ENCODE measurements around the gene PCBP3. TPM values are rescaled to one million over a fixed set of nuclear protein-coding genes. Genes with fewer than 3 reads are reported as not detected.

The PCBP3 gene
- total RNA-seq, 1 donor from 2014 or later: not detected

DNA sequence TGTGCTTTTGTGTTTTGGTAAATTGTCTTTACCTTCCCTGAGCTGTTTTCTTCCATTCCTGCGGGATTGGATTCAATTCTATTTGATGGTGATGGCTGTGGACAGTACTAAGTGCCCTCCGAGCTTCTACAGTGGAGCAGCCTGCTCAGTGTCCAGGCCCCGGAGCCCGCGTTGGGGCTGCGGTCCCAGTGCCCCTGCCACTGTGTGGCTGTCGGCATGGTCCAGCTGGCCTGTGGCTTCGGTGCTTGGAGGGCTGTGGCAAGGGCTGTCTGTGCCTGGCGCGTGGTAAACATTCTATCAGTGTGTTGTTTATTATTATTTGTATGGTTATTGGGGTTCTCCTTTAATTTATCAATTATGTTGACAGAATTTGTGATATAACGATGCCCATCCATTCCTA, 228.9 kb downstream of the PCBP3 start:
- DNase-seq (ENCODE audit: low read depth): no peak
- TF ChIP-seq CTCF (conservative IDR thresholded peaks at IDR 0.05; ENCODE audit: low read depth, low read length): no peak
- no peak overlapping the region for H3K4me3 ChIP-seq (ENCODE audit: low read depth, low read length)

GRCh38 chr21:45872902-45873301, 229.4 kb downstream of the PCBP3 start:
- TF ChIP-seq CTCF (conservative IDR thresholded peaks at IDR 0.05; ENCODE audit: low read depth, low read length): no peak
- H3K4me3 ChIP-seq (ENCODE audit: low read depth, low read length): no peak overlapping the region
- no peak for DNase-seq (ENCODE audit: low read depth)

DNA sequence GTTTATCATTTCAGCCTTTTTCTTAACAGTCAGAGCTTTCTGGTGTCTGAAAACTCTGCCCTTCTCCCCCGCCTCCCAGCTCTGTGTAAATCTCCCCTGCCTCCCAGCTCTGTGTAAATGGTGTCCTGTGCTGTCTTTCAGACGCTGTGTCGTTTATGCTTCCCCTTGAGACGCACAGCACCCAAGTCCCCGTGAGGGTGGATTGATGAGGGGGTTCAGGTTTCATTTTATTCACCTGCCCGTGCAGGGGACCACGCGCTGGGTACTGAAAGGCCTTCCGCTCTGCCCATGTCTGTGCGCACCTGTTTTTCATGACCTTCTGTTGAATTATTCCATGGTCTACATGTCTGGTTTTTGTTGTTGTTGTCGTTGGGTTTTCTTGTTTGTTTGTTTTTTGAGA, 229.9 kb downstream of the PCBP3 start:
- H3K4me3 ChIP-seq (ENCODE audit: low read depth, low read length): no peak overlapping the region
- no peak for DNase-seq (ENCODE audit: low read depth)
- TF ChIP-seq CTCF (conservative IDR thresholded peaks at IDR 0.05; ENCODE audit: low read depth, low read length): no peak

DNA sequence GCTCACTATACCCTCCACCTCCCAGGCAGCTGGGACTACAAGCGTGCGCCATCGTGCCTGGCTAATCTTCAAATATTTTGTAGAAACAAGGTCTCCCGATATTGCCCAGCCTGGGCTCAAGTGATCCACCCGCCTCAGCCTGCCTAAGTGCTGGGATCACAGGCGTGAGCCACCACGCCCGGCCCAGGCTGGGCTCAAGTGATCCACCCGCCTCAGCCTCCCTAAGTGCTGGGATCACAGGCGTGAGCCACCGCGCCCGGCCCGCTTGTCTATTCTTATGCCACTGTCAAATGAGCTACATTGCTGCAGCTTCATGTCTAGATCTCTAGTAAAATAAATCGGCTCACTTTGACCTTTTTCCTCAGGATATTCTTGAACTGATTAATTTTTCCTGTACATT, 230.3 kb downstream of the PCBP3 start:
- no peak for DNase-seq (ENCODE audit: low read depth)
- no peak for TF ChIP-seq CTCF (conservative IDR thresholded peaks at IDR 0.05; ENCODE audit: low read depth, low read length)
- no peak overlapping the region for H3K4me3 ChIP-seq (ENCODE audit: low read depth, low read length)

DNA sequence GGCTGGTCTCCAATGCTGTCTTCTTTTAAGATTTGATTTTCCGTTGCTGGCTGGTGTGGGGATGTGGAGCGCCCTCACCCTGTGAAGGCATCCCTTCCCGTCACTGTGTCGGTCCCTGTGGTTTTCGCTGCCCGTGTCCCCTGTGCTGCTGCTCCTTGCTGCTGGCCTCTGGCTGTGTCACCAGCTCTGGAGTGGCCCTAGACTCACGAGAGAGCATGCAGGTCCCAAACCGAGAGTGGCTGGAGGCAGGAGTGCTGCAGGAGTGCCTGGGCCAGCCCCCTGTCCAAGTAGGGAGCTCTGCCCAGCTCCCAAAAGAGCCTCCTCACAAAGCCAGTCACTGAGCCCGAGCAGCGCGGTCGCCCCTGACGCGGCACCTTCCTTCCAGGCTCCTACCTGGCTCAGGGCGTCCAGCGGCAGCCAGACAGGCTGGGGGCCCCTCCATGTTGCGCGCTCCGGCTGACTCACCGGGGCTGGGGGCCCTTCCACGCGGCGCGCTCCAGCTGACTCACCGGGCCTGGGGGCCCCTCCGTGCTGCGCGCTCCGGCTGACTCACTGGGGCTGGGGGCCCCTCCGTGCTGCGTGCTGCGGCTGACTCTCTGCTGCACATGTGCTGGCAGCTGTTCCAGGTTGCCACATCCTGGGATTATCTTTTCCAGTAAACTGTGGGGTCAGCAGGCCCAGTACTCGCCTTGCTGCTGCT, 231.3 kb downstream of the PCBP3 start:
- no peak for DNase-seq (ENCODE audit: low read depth)
- H3K4me3 ChIP-seq (ENCODE audit: low read depth, low read length): no peak overlapping the region
- TF ChIP-seq CTCF (conservative IDR thresholded peaks at IDR 0.05; ENCODE audit: low read depth, low read length): no peak

DNA sequence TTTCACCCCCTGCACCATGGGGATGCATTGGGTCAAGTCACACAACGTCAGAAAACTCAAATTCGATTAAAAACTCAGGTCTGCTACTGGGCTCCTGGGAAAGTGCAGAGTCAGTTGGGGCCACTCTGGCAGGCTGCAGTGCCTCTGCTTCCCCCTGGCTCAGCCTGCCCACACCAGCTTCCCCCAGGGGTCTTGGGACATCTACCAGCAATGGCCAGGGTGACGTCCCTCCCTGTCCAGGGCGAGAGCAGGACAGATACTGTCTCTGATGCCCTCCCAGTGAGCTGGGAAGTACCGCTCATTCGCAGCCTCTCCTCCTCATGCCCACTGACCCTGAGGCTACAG, 231.9 kb downstream of the PCBP3 start:
- no peak for TF ChIP-seq CTCF (conservative IDR thresholded peaks at IDR 0.05; ENCODE audit: low read depth, low read length)
- H3K4me3 ChIP-seq (ENCODE audit: low read depth, low read length): no peak overlapping the region
- no peak for DNase-seq (ENCODE audit: low read depth)

DNA sequence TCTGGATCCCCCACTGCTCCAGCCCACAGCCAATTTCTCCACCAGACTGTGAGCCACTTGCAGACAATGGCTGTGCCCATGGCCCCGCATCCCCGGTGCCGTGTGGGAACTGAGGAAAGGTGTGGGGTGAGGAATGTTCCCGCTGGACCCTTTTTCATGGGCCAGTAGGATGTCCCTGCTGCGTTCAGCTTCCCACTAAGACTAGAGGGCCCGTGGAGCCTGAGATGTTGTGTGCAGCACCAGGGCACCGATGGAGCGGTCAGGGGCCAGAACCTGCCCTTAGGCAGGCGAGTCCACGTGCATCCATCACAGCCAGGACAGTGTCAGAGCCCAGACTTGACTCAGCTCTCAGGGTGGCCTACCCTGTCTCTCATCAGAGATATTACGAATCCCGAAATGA, 232.4 kb downstream of the PCBP3 start:
- TF ChIP-seq CTCF (conservative IDR thresholded peaks at IDR 0.05; ENCODE audit: low read depth, low read length): no peak
- DNase-seq (ENCODE audit: low read depth): no peak
- no peak overlapping the region for H3K4me3 ChIP-seq (ENCODE audit: low read depth, low read length)
